NCI-H2196 treated with DMSO at 0.1 percent for 48 hours (cell line): ENCODE results near the gene DNAJC4.

Experiments used
- DNase-seq: peaks from one replicate; lab custom pipeline; 2025; ENCODE audit not compliant: unreplicated experiment; lab: John Stamatoyannopoulos, UW

The DNAJC4 gene

GRCh38 chr11:64230171-64230984 lies at the start of gene DNAJC4:
Gene DNAJC4 (plus strand): TSS chr11:64230548. CDS start chr11:64230855, 307 bp downstream.
- peak; percentile 80 for DNase-seq

- no peak for DNase-seq
These were observed 49.5 kb upstream of the DNAJC4 start for GRCh38 chr11:64180891-64181290.

GRCh38 chr11:64181506-64182411 lies 48.6 kb upstream of the DNAJC4 start:
- DNase-seq, result peak; percentile 20

- no peak for DNase-seq
These were observed 46.5 kb upstream of the DNAJC4 start for GRCh38 chr11:64183890-64184289.

- peak; percentile 47 for DNase-seq
These were observed 45.1 kb upstream of the DNAJC4 start for GRCh38 chr11:64185175-64185692.

- peak; percentile 93 for DNase-seq
These were observed 44.5 kb upstream of the DNAJC4 start, which contains the start of gene STIP1 for GRCh38 chr11:64185693-64186491. Gene STIP1 (plus strand): TSS chr11:64186171. CDS start chr11:64186262, 91 bp downstream.

GRCh38 chr11:64186492-64187165 lies 43.7 kb upstream of the DNAJC4 start:
- DNase-seq, result no peak

GRCh38 chr11:64192434-64192833 lies 37.9 kb upstream of the DNAJC4 start:
- DNase-seq, result no peak

GRCh38 chr11:64196626-64197025 lies 33.7 kb upstream of the DNAJC4 start:
- DNase-seq, result no peak

- DNase-seq, result no peak
These were observed 31.8 kb upstream of the DNAJC4 start for GRCh38 chr11:64198511-64198910.

GRCh38 chr11:64201543-64201942 lies 28.8 kb upstream of the DNAJC4 start:
- DNase-seq, result no peak

- no peak for DNase-seq
These were observed 27.4 kb upstream of the DNAJC4 start for GRCh38 chr11:64202992-64203391.

GRCh38 chr11:64203421-64204079 lies 26.8 kb upstream of the DNAJC4 start:
- no peak for DNase-seq

GRCh38 chr11:64204080-64204440 lies 26.3 kb upstream of the DNAJC4 start:
- DNase-seq, result no peak

- peak; percentile 70 for DNase-seq
These were observed 25.8 kb upstream of the DNAJC4 start for GRCh38 chr11:64204464-64204989.

GRCh38 chr11:64206457-64207255 lies 23.7 kb upstream of the DNAJC4 start, which contains the start of gene FERMT3:
Gene FERMT3 (plus strand): TSS chr11:64206721. CDS start chr11:64207365, 644 bp downstream.
- no peak for DNase-seq

GRCh38 chr11:64207256-64208085 lies 22.9 kb upstream of the DNAJC4 start:
- no peak for DNase-seq
